Measurements from ENCODE around the gene EFHC1. TPM values are rescaled to one million over a fixed set of nuclear protein-coding genes. Genes with fewer than 3 reads are reported as not detected.

The EFHC1 gene, protein sequence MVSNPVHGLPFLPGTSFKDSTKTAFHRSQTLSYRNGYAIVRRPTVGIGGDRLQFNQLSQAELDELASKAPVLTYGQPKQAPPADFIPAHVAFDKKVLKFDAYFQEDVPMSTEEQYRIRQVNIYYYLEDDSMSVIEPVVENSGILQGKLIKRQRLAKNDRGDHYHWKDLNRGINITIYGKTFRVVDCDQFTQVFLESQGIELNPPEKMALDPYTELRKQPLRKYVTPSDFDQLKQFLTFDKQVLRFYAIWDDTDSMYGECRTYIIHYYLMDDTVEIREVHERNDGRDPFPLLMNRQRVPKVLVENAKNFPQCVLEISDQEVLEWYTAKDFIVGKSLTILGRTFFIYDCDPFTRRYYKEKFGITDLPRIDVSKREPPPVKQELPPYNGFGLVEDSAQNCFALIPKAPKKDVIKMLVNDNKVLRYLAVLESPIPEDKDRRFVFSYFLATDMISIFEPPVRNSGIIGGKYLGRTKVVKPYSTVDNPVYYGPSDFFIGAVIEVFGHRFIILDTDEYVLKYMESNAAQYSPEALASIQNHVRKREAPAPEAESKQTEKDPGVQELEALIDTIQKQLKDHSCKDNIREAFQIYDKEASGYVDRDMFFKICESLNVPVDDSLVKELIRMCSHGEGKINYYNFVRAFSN
- 10.3 to 12.7 TPM (median 11.3 TPM) in 5 replicates for total RNA-seq (2022; extraction: Qiagen RNA extraction)

DNA sequence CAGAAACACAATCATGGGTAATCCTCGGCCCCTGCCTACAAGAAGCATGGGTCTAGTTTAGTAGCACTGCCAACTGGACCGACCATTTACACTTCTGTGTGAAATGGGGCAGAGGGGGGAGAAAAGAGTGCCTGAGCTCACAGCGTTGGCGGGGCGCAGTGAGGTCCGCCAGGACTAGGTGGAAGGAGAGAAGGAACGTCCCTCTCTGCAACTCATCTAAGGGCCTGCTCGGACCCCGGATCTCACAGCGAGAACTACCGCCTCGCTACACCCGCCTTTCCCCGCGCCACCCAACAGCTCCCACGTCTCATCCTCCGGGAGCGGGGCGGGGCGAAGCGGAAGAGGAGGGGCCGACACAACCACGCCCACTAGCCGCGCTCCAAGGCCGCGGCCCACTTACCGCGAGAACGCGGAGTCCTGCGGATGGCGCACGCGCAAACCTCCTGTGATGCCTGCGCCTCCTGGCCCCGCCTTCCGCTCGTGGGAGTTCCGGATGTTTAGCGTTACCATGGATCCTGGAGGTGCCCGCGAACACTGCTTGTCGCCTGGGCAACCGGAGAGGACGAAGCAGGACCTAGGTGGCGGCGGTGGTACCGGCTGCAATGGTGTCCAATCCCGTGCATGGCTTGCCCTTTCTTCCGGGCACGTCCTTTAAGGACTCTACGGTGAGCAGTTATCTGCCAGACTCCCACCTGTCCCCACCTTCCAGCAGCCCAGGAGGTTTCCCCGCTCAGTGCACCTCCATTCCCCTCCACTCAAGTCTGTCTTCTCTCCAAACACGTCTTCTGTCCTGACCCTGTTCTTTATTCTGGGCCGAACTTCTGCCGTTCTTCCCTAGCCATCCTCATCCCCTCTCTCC is at the start of gene EFHC1:
Gene EFHC1 (plus strand): TSS at position 534 of the 859 bp plus-strand sequence. CDS start 69 bp downstream, at position 603.

Other genes starting within 250 kb of the EFHC1 start
- gene IL17A, start 234.0 kb upstream of the EFHC1 start, total RNA-seq (2022; extraction: Qiagen RNA extraction) = not detected in 5 replicates
- gene IL17F, start 175.8 kb upstream of the EFHC1 start, total RNA-seq (2022; extraction: Qiagen RNA extraction) = not detected in 5 replicates
- gene MCM3, start 135.6 kb upstream of the EFHC1 start, total RNA-seq (2022; extraction: Qiagen RNA extraction) = 72.2 to 87.5 TPM (median 78.3 TPM) in 5 replicates
- gene PAQR8, start 58.2 kb upstream of the EFHC1 start, total RNA-seq (2022; extraction: Qiagen RNA extraction) = 0.95 to 1.3 TPM (median 1.3 TPM) in 5 replicates
- gene TRAM2, start 156.7 kb downstream of the EFHC1 start, total RNA-seq (2022; extraction: Qiagen RNA extraction) = 29.5 to 48.0 TPM (median 38.8 TPM) in 5 replicates

Data from A549 treated with Hydrocortisone at 1 μM for 4 hours (cell line).